ENCODE data around the gene RPTN.

- TF ChIP-seq CTCF (IDR thresholded peaks at IDR 0.05) (no peak), POLR2A (IDR thresholded peaks at IDR 0.05) (no peak)
Observed at GRCh38 chr1:152166966-152167365, 7.9 kb upstream of the RPTN start.

All from right lobe of liver (tissue), 4 donors.